ENCODE data around the gene AMMECR1.

Gene AMMECR1

GRCh38 chrX:110310896-110311295, 7.0 kb downstream of the AMMECR1 start:
- no peak for DNase-seq

GRCh38 chrX:110310000-110310790, 7.7 kb downstream of the AMMECR1 start:
- no peak for DNase-seq

- no peak for DNase-seq
Observed at GRCh38 chrX:110308220-110308619, 9.7 kb downstream of the AMMECR1 start.

GRCh38 chrX:110304884-110305283, 13.0 kb downstream of the AMMECR1 start:
- no peak for DNase-seq

GRCh38 chrX:110304371-110304770, 13.5 kb downstream of the AMMECR1 start:
- DNase-seq: no peak

GRCh38 chrX:110302975-110303374, 14.9 kb downstream of the AMMECR1 start:
- DNase-seq: no peak

GRCh38 chrX:110301194-110301593, 16.7 kb downstream of the AMMECR1 start:
- no peak for DNase-seq

GRCh38 chrX:110294087-110294486, 23.8 kb downstream of the AMMECR1 start:
- no peak for DNase-seq

- no peak for DNase-seq
Observed at GRCh38 chrX:110293658-110294057, 24.2 kb downstream of the AMMECR1 start.

GRCh38 chrX:110287605-110288004, 30.3 kb downstream of the AMMECR1 start:
- DNase-seq: no peak

GRCh38 chrX:110286106-110286505, 31.8 kb downstream of the AMMECR1 start:
- no peak for DNase-seq

- no peak for DNase-seq
Observed at GRCh38 chrX:110284159-110284558, 33.7 kb downstream of the AMMECR1 start.

GRCh38 chrX:110282922-110283321, 35.0 kb downstream of the AMMECR1 start:
- DNase-seq: no peak

GRCh38 chrX:110281377-110281776, 36.5 kb downstream of the AMMECR1 start:
- no peak for DNase-seq

GRCh38 chrX:110280954-110281353, 36.9 kb downstream of the AMMECR1 start:
- DNase-seq: no peak

- DNase-seq: no peak
Observed at GRCh38 chrX:110277609-110278008, 40.3 kb downstream of the AMMECR1 start.

GRCh38 chrX:110276778-110277177, 41.1 kb downstream of the AMMECR1 start:
- no peak for DNase-seq

GRCh38 chrX:110268886-110269285, 49.0 kb downstream of the AMMECR1 start:
- DNase-seq: no peak

GRCh38 chrX:110268395-110268794, 49.5 kb downstream of the AMMECR1 start:
- no peak for DNase-seq

GRCh38 chrX:110267874-110268273, 50.0 kb downstream of the AMMECR1 start:
- DNase-seq: no peak

- DNase-seq: no peak
Observed at GRCh38 chrX:110265661-110266060, 52.2 kb downstream of the AMMECR1 start.

GRCh38 chrX:110259117-110259516, 58.8 kb downstream of the AMMECR1 start:
- no peak for DNase-seq

- DNase-seq: no peak
Observed at GRCh38 chrX:110258552-110258951, 59.3 kb downstream of the AMMECR1 start.

GRCh38 chrX:110257889-110258288, 60.0 kb downstream of the AMMECR1 start:
- DNase-seq: no peak

GRCh38 chrX:110252711-110253110, 65.2 kb downstream of the AMMECR1 start:
- DNase-seq: no peak

Data from NCI-H1092 (cell line).